ENCODE results near the gene KRT20. TPM values are rescaled to one million over a fixed set of nuclear protein-coding genes. Genes with fewer than 3 reads are reported as not detected.

Gene KRT20
- total and polyA plus RNA-seq, 2 experiments from 2014 or later = not detected

- Histone ChIP-seq H3K36me3 (no peaks in the 10 kb centered on the region), H3K4me1 (ENCODE audit: low read depth) (no peaks in the 10 kb centered on the region), H3K9me3 (ENCODE audit: low read depth) (no peaks in the 10 kb centered on the region), H3K4me3 (no peak overlapping the region), H3K27me3 (peaks cover 21% of the 10 kb centered on the region), H3K27ac (no peak overlapping the region)
- DNase-seq (ENCODE audit: low read depth in 1 of 2, low spot score in 1 of 2) = no peak
- TF ChIP-seq CTCF (IDR thresholded peaks at IDR 0.05; ENCODE audit: low read depth, low read length) = no peak
These were observed 11.9 kb upstream of the KRT20 start for GRCh38 chr17:40896916-40897455.

GRCh38 chr17:40895106-40895730, 10.2 kb upstream of the KRT20 start:
- Histone ChIP-seq H3K9me3 (ENCODE audit: low read depth) (no peaks in the 10 kb centered on the region), H3K36me3 (no peaks in the 10 kb centered on the region), H3K27me3 (peaks cover 16% of the 10 kb centered on the region), H3K4me3 (no peak overlapping the region), H3K4me1 (ENCODE audit: low read depth) (no peaks in the 10 kb centered on the region), H3K27ac (no peak overlapping the region)
- DNase-seq (ENCODE audit: low read depth in 1 of 2, low spot score in 1 of 2) = no peak
- no peak for TF ChIP-seq CTCF (IDR thresholded peaks at IDR 0.05; ENCODE audit: low read depth, low read length)

GRCh38 chr17:40888196-40888720, 3.2 kb upstream of the KRT20 start:
- TF ChIP-seq CTCF (IDR thresholded peaks at IDR 0.05; ENCODE audit: low read depth, low read length) = no peak
- no peaks in the 10 kb centered on the region for H3K36me3 ChIP-seq
- H3K9me3 ChIP-seq (ENCODE audit: low read depth) = no peaks in the 10 kb centered on the region
- no peak for DNase-seq (ENCODE audit: low read depth in 1 of 2, low spot score in 1 of 2)
- no peak overlapping the region for H3K27ac ChIP-seq
- no peak overlapping the region for H3K4me3 ChIP-seq
- H3K4me1 ChIP-seq (ENCODE audit: low read depth) = peaks cover 4% of the 10 kb centered on the region
- peaks cover 8% of the 10 kb centered on the region for H3K27me3 ChIP-seq

GRCh38 chr17:40886090-40886489, 1.0 kb upstream of the KRT20 start:
- Histone ChIP-seq H3K4me1 (ENCODE audit: low read depth) (peaks cover 4% of the 10 kb centered on the region), H3K27ac (no peak overlapping the region), H3K36me3 (no peaks in the 10 kb centered on the region), H3K27me3 (peaks cover 11% of the 10 kb centered on the region), H3K9me3 (ENCODE audit: low read depth) (no peaks in the 10 kb centered on the region), H3K4me3 (no peak overlapping the region)
- peak in 1 of 2 donors; percentile 4 for DNase-seq (ENCODE audit: low read depth in 1 of 2, low spot score in 1 of 2)
- TF ChIP-seq CTCF (IDR thresholded peaks at IDR 0.05; ENCODE audit: low read depth, low read length) = no peak

- Histone ChIP-seq H3K4me1 (ENCODE audit: low read depth) (no peaks in the 10 kb centered on the region), H3K27me3 (peaks cover 6% of the 10 kb centered on the region), H3K4me3 (no peak overlapping the region), H3K27ac (no peak overlapping the region), H3K36me3 (no peaks in the 10 kb centered on the region), H3K9me3 (ENCODE audit: low read depth) (no peaks in the 10 kb centered on the region)
- TF ChIP-seq CTCF (IDR thresholded peaks at IDR 0.05; ENCODE audit: low read depth, low read length) = no peak
- DNase-seq (ENCODE audit: low read depth in 1 of 2, low spot score in 1 of 2) = no peak
These were observed 1.3 kb downstream of the KRT20 start for GRCh38 chr17:40883626-40884334.
